Neuronal stem cell (in vitro differentiated cells): Measurements from ENCODE around the gene BAG3.
A peak's percentile ranks its signal among the peaks of the same experiment; 100 is the strongest.
"Not testable (repeated sequence)": the region's sequence is repeated elsewhere in the genome, so short reads cannot be mapped to it uniquely, and the experiment has no call there.

ENCODE experiments used
- DNase-seq: peaks from one replicate; pipeline ENCODE4 v3.0.0-alpha.2; 2013; ENCODE audit warnings: low spot score
- H2AFZ ChIP-seq: one replicate; pipeline ENCODE4 v1.6.1; 2013; ENCODE audit warnings: mild to moderate bottlenecking, low read length, inconsistent platforms
- H2AK5ac ChIP-seq: 2 replicates; pipeline ENCODE4 v1.6.1; 2013; ENCODE audit warnings: low read depth, mild to moderate bottlenecking, inconsistent platforms, low read length, moderate library complexity, mixed read lengths
- H2BK120ac ChIP-seq: 2 replicates; pipeline ENCODE4 v1.6.1; 2013; ENCODE audit warnings: low read depth, mild to moderate bottlenecking, inconsistent platforms, low read length, moderate library complexity, mixed read lengths
- H2BK12ac ChIP-seq: one replicate; pipeline ENCODE4 v1.6.1; 2013; ENCODE audit warnings: low read length, inconsistent platforms
- H2BK15ac ChIP-seq: 2 replicates; pipeline ENCODE4 v1.6.1; 2013; ENCODE audit warnings: mild to moderate bottlenecking, low read length, inconsistent platforms, mixed read lengths
- H2BK5ac ChIP-seq: one replicate; pipeline ENCODE4 v1.6.1; 2013; ENCODE audit warnings: inconsistent platforms, mild to moderate bottlenecking, low read length, moderate library complexity
- H3K14ac ChIP-seq: one replicate; pipeline ENCODE4 v1.6.1; 2013; ENCODE audit warnings: low read length, inconsistent platforms
- H3K18ac ChIP-seq: 2 replicates; pipeline ENCODE4 v1.6.1; 2013; ENCODE audit warnings: low read length, inconsistent platforms
- H3K23ac ChIP-seq: 2 replicates; pipeline ENCODE4 v1.6.1; 2013; ENCODE audit warnings: low read depth, mild to moderate bottlenecking, mixed read lengths, low read length, inconsistent platforms; ENCODE audit not compliant: poor library complexity
- H3K27ac ChIP-seq: replicated peaks from 3 replicates; pipeline ENCODE4 v1.5.1; 2013; ENCODE audit warnings: low read length, inconsistent platforms
- H3K27me3 ChIP-seq, 3 experiments: 2 replicates each; pipeline ENCODE4 v1.6.1; 2013; ENCODE audit warnings: low read length in 3 of 3, mild to moderate bottlenecking in 2 of 3, inconsistent platforms in 1 of 3, low read depth in 1 of 3, mixed read lengths in 1 of 3, moderate library complexity in 1 of 3; ENCODE audit not compliant: control insufficient read depth in 3 of 3, insufficient read depth in 3 of 3
- H3K36me3 ChIP-seq, 2 donors: replicated peaks in 1 of 2; 2 replicates each; pipeline ENCODE4 v1.6.1; 2013; ENCODE audit warnings: low read length in 2 of 2; ENCODE audit not compliant: control insufficient read depth in 2 of 2, insufficient read depth in 2 of 2
- H3K4ac ChIP-seq: 2 replicates; pipeline ENCODE4 v1.6.1; 2013; ENCODE audit warnings: inconsistent platforms, mild to moderate bottlenecking, low read length, moderate library complexity
- H3K4me1 ChIP-seq, 2 donors: 1 replicate in 1 of 2; 2 replicates in 1 of 2; pipeline ENCODE4 v1.6.1; 2013; ENCODE audit warnings: low read length in 2 of 2, low read depth in 1 of 2; ENCODE audit not compliant: control insufficient read depth in 2 of 2, insufficient read depth in 1 of 2
- H3K4me2 ChIP-seq: one replicate; pipeline ENCODE4 v1.6.1; 2013; ENCODE audit warnings: mild to moderate bottlenecking, low read length, inconsistent platforms; ENCODE audit not compliant: insufficient read depth, poor library complexity, severe bottlenecking
- H3K4me3 ChIP-seq, 2 donors: 2 replicates each; pipeline ENCODE4 v1.5.1; 2013; ENCODE audit warnings: low read length in 2 of 2, mild to moderate bottlenecking in 2 of 2, inconsistent platforms in 1 of 2, moderate library complexity in 1 of 2
- H3K79me1 ChIP-seq: one replicate; pipeline ENCODE4 v1.6.1; 2013; ENCODE audit warnings: low read depth, mild to moderate bottlenecking, inconsistent platforms, low read length, moderate library complexity
- H3K9ac ChIP-seq: one replicate; pipeline ENCODE4 v1.6.1; 2013; ENCODE audit warnings: mild to moderate bottlenecking, low read depth, low read length, inconsistent platforms; ENCODE audit not compliant: poor library complexity
- H3K9me3 ChIP-seq, 2 donors: replicated peaks in 1 of 2; 2 replicates each; pipeline versions ENCODE3 to v1.6.1; 2013; ENCODE audit warnings: low read length in 2 of 2, mild to moderate bottlenecking in 2 of 2, inconsistent platforms in 1 of 2, low read depth in 1 of 2, mixed read lengths in 1 of 2, moderate library complexity in 1 of 2; ENCODE audit not compliant: control insufficient read depth in 2 of 2, insufficient read depth in 1 of 2
- H4K8ac ChIP-seq: one replicate; pipeline ENCODE4 v1.6.1; 2013; ENCODE audit warnings: low read depth, mild to moderate bottlenecking, inconsistent platforms, low read length, moderate library complexity
- H4K91ac ChIP-seq: one replicate; pipeline ENCODE4 v1.6.1; 2013; ENCODE audit warnings: low read length, low read depth, mild to moderate bottlenecking, inconsistent platforms; ENCODE audit not compliant: poor library complexity
- WGBS, 2 donors: extraction: QIAGEN DNeasy Blood & Tissue Kit; methylation state at CpG; one replicate each; pipeline ENCODE4 v1.1.7; 2013; ENCODE audit warnings: missing lambda C conversion rate in 2 of 2, mixed read lengths in 1 of 2; ENCODE audit not compliant: insufficient read length in 2 of 2, insufficient replicate concordance in 1 of 2; ENCODE audit errors: extremely low coverage in 2 of 2; 5-methylcytosine and 5-hydroxymethylcytosine counted together

Gene BAG3

DNA sequence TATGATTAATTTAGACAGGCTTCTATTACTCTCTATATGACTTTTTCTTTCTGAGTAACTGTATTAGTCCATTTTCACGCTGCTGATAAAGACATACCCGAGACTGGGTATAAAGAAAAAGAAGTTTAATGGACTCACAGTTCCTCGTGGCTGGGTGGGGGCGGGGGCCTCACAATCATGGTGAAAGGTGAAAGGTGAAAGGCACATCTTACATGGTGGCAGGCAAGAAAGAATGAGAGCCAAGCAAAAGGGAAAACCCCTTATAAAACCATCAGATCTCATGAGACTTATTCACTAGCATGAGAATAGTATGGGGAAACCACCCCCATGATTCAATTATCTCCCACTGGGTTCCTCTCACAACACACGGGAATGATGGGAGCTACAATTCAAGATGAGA is 56.2 kb downstream of the BAG3 start:
- H3K9me3 ChIP-seq, result peaks cover 9 to 20% of the 10 kb centered on the region in 2 donors
- H3K4me3 ChIP-seq, H2BK12ac ChIP-seq, H3K23ac ChIP-seq, H3K18ac ChIP-seq, DNase-seq, H3K14ac ChIP-seq, H3K27me3 ChIP-seq, H3K4me2 ChIP-seq, H3K27ac ChIP-seq, H3K4ac ChIP-seq, H3K4me1 ChIP-seq, H2BK120ac ChIP-seq, H4K91ac ChIP-seq, H2AK5ac ChIP-seq, H3K36me3 ChIP-seq, H4K8ac ChIP-seq, H3K9ac ChIP-seq, H2AFZ ChIP-seq, H2BK5ac ChIP-seq, H3K79me1 ChIP-seq, H2BK15ac ChIP-seq: not testable (repeated sequence)
- no CpG with 5 or more reads among the region's 5 CpGs for WGBS, 2 donors

GRCh38 chr10:119710935-119711334 is 59.8 kb downstream of the BAG3 start:
- not testable (repeated sequence) for DNase-seq, H3K23ac ChIP-seq, H3K79me1 ChIP-seq, H3K4me2 ChIP-seq, H3K27me3 ChIP-seq, H2AFZ ChIP-seq, H3K36me3 ChIP-seq, H2AK5ac ChIP-seq, H3K18ac ChIP-seq, H4K8ac ChIP-seq, H2BK120ac ChIP-seq, H2BK12ac ChIP-seq, H3K4me1 ChIP-seq, H3K14ac ChIP-seq, H2BK15ac ChIP-seq, H3K4ac ChIP-seq, H3K27ac ChIP-seq, H3K4me3 ChIP-seq, H2BK5ac ChIP-seq, H4K91ac ChIP-seq, H3K9ac ChIP-seq
- peaks cover 9 to 20% of the 10 kb centered on the region in 2 donors for H3K9me3 ChIP-seq
- no CpG with 5 or more reads among the region's 1 CpG for WGBS, 2 donors

DNA sequence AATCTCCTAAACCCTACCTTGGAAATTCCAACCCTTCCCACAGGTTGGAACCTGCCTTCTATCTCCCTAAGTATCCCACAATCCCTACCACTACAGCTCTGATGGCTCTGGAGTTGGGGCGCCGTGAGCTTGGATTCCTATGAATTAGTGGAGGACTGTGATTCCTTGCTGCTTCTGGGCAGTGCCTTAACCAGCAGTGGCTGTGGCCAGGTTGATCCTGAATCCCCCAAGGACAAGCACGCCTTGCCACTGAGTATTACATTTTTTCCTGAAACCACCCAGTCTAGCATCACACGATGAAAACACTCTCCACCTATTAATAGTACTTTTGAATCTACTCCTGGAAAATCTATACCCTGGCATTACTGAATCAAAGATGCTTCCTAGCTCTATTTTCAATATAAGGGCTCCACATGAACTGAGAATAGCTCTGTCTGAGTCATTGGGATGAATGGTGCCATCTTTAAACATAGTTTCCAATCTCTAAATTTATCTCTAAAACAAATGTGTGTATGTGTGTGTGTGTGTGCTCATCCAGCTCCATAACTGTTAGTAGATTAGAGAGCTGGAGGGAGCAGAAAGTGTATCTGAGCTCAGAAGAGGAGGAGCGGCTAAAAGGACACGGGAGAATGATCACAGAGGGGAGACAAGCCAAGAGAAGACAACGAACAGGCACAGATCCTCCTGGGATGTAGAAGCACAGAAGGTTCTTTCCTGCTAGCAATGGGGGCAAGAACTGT is 62.7 kb downstream of the BAG3 start:
- H2AFZ ChIP-seq, result peak overlapping the region; percentile 58
- no peak overlapping the region for H3K9ac ChIP-seq
- no peaks in the 10 kb centered on the region for H3K79me1 ChIP-seq
- no peaks in the 10 kb centered on the region for H3K36me3 ChIP-seq
- no peak overlapping the region for H2BK15ac ChIP-seq
- no peak overlapping the region for H2BK12ac ChIP-seq
- no peak overlapping the region for H3K14ac ChIP-seq
- WGBS, 2 donors, result no CpG with 5 or more reads among the region's 7 CpGs
- DNase-seq, result no peak
- peaks cover 2 to 3% of the 10 kb centered on the region in 2 donors for H3K9me3 ChIP-seq
- H3K4me3 ChIP-seq, result no peak overlapping the region
- no peak overlapping the region for H3K18ac ChIP-seq
- H3K4me1 ChIP-seq, result peaks cover 4 to 12% of the 10 kb centered on the region in 2 donors
- no peak overlapping the region for H3K4ac ChIP-seq
- H4K8ac ChIP-seq, result no peak overlapping the region
- H3K27ac ChIP-seq, result no peak overlapping the region
- H2BK120ac ChIP-seq, result no peak overlapping the region
- H2BK5ac ChIP-seq, result no peak overlapping the region
- no peak overlapping the region for H2AK5ac ChIP-seq
- H4K91ac ChIP-seq, result no peak overlapping the region
- no peaks in the 10 kb centered on the region for H3K27me3 ChIP-seq
- no peak overlapping the region for H3K4me2 ChIP-seq
- H3K23ac ChIP-seq, result no peak overlapping the region

GRCh38 chr10:119714484-119714816 is 63.3 kb downstream of the BAG3 start:
- Histone ChIP-seq H3K9ac (no peak overlapping the region), H3K4me1 (peaks cover 4 to 12% of the 10 kb centered on the region in 2 donors), H3K23ac (no peak overlapping the region), H3K4ac (no peak overlapping the region), H3K79me1 (no peaks in the 10 kb centered on the region), H3K4me3 (no peak overlapping the region), H4K91ac (no peak overlapping the region), H3K27ac (no peak overlapping the region), H3K9me3 (peaks cover 2 to 3% of the 10 kb centered on the region in 2 donors), H2AFZ (peak overlapping the region; percentile 58), H3K14ac (no peak overlapping the region), H3K36me3 (no peaks in the 10 kb centered on the region), H3K4me2 (no peak overlapping the region), H2BK15ac (no peak overlapping the region), H3K27me3 (no peaks in the 10 kb centered on the region), H3K18ac (no peak overlapping the region), H2AK5ac (no peak overlapping the region), H2BK120ac (no peak overlapping the region), H4K8ac (no peak overlapping the region), H2BK5ac (no peak overlapping the region), H2BK12ac (no peak overlapping the region)
- DNase-seq, result no peak
- WGBS, 2 donors, result no CpG with 5 or more reads among the region's 2 CpGs
